ENCODE results near the gene HRH4. TPM values are rescaled to one million over a fixed set of nuclear protein-coding genes. Genes with fewer than 3 reads are reported as not detected.

The HRH4 gene
- total RNA-seq, 2 donors from 2014 or later: 2.5 TPM; not detected in 1

DNA sequence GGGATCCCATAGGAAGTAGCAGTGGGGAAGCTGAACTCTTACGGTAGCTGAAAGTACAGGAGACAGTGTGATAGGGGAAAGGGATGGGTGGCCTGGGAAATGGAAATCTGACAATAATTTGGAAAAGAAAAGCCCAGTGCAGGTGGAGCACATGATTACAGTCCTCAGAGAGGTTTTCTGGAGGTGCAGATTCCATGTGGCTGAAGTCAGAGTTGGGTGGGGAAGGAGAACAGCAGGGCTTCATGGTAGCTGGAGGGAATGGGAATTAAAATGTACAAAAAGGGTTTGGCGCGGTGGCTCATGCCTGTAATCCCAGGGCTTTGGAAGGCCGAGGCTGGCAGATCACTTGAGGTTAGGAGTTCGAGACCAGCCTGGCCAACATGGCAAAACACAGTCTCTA lies 12.2 kb downstream of the HRH4 start:
- H3K9me3 ChIP-seq: no peaks in the 10 kb centered on the region
- ATAC-seq (ENCODE audit: insufficient number of reproducible peaks, low FRiP score, low read depth): no peak
- TF ChIP-seq, protein P1, sequence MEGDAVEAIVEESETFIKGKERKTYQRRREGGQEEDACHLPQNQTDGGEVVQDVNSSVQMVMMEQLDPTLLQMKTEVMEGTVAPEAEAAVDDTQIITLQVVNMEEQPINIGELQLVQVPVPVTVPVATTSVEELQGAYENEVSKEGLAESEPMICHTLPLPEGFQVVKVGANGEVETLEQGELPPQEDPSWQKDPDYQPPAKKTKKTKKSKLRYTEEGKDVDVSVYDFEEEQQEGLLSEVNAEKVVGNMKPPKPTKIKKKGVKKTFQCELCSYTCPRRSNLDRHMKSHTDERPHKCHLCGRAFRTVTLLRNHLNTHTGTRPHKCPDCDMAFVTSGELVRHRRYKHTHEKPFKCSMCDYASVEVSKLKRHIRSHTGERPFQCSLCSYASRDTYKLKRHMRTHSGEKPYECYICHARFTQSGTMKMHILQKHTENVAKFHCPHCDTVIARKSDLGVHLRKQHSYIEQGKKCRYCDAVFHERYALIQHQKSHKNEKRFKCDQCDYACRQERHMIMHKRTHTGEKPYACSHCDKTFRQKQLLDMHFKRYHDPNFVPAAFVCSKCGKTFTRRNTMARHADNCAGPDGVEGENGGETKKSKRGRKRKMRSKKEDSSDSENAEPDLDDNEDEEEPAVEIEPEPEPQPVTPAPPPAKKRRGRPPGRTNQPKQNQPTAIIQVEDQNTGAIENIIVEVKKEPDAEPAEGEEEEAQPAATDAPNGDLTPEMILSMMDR (IDR thresholded peaks at IDR 0.05): no peak

DNA sequence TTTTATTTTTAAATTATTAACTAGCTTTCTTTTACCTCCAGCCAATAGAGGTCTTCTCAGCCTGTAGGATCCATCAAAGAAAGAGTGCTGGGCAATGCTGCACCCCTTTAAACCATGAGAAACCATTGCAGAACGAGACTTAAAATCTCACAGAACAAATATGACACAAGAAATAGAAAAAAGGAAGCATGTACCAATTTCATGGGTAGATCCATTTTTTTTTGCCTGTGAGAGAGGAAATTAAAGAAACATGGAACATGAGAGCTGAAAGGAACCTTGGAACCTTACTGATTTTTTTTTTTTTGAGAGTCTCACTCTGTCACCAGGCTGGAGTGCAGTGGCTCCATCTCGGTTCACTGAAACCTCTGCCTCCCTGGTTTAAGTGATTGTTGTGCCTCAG lies 14.0 kb downstream of the HRH4 start:
- H3K4me1 ChIP-seq (ENCODE audit: control insufficient read depth in 1 of 2, low read depth in 2 of 2): no peaks in the 10 kb centered on the region
- TF ChIP-seq, protein P1 (IDR thresholded peaks at IDR 0.05): no peak
- no peak for ATAC-seq (ENCODE audit: insufficient number of reproducible peaks, low FRiP score, low read depth)
- no peak overlapping the region for H3K27ac ChIP-seq
- H3K27me3 ChIP-seq (replicated peaks; ENCODE audit: insufficient read depth): no peaks in the 10 kb centered on the region
- no peak for DNase-seq (ENCODE audit: low spot score)
- no peaks in the 10 kb centered on the region for H3K36me3 ChIP-seq
- H3K4me3 ChIP-seq: no peak overlapping the region
- H3K9me3 ChIP-seq: no peaks in the 10 kb centered on the region

More for the DNA sequence above, 12.2 kb downstream of the HRH4 start:
- Histone ChIP-seq H3K36me3 (no peaks in the 10 kb centered on the region), H3K27ac (no peak overlapping the region), H3K4me1 (ENCODE audit: control insufficient read depth in 1 of 2, low read depth in 2 of 2) (no peaks in the 10 kb centered on the region), H3K4me3 (no peak overlapping the region), H3K27me3 (replicated peaks; ENCODE audit: insufficient read depth) (no peaks in the 10 kb centered on the region)
- DNase-seq (ENCODE audit: low spot score): no peak

DNA sequence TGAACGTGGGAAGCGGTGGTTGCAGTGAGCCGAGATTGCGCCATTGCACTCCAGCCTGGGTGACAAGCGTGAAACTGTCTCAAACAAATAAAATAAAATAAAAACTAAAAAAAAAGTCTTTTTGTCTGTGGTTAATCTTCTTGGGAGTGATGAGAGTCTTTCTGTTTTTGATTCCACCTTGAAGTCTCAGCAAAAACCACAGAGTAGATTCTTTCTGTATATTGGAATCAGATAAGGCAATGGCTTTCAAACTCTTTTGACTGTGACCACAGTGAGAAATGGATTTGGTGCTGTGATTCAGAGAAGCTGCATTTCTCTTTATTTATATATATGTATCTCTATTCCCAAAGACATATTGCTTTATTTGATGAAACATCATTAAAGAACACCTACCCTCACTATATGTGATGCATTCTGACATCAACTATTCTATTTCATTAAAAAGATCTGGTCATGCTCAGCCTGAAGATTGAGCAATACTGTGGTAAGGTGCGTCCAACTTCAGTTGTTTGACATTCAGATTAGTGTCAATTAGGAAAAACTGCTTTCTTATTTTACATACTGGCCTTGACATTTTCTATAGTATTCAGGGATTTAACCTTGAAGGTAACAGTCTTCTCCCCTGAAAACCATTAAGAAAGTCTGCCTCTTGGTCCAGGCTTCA lies 15.6 kb downstream of the HRH4 start:
- Histone ChIP-seq H3K9me3 (no peaks in the 10 kb centered on the region), H3K27ac (no peak overlapping the region), H3K27me3 (replicated peaks; ENCODE audit: insufficient read depth) (no peaks in the 10 kb centered on the region), H3K4me1 (ENCODE audit: control insufficient read depth in 1 of 2, low read depth in 2 of 2) (no peaks in the 10 kb centered on the region), H3K36me3 (no peaks in the 10 kb centered on the region), H3K4me3 (no peak overlapping the region)
- DNase-seq (ENCODE audit: low spot score): no peak
- ATAC-seq (ENCODE audit: insufficient number of reproducible peaks, low FRiP score, low read depth): no peak
- TF ChIP-seq, protein P1 (IDR thresholded peaks at IDR 0.05): no peak

DNA sequence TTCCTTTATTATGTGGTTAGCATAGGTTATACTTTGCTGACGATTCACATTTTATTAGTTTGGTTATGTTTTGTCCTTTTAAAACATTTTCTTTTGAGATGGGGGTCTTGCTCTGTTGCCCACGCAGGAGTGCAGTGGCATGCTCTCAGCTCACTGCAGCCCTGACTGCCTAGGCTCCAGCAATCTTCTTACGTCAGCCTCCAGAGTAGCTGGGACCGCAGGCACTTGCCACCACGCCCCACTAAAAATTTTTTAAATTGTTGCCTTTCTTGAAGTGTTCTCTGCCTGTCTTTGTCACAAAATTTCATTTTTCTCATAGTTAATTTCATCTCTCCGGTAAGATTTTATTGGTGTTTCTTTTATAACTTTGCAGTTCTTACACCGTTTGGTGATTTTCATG lies 18.9 kb downstream of the HRH4 start:
- no peak overlapping the region for H3K27ac ChIP-seq
- H3K36me3 ChIP-seq: no peaks in the 10 kb centered on the region
- H3K4me3 ChIP-seq: no peak overlapping the region
- ATAC-seq (ENCODE audit: insufficient number of reproducible peaks, low FRiP score, low read depth): no peak
- H3K4me1 ChIP-seq (ENCODE audit: control insufficient read depth in 1 of 2, low read depth in 2 of 2): no peaks in the 10 kb centered on the region
- TF ChIP-seq, protein P1 (IDR thresholded peaks at IDR 0.05): no peak
- DNase-seq (ENCODE audit: low spot score): no peak
- H3K27me3 ChIP-seq (replicated peaks; ENCODE audit: insufficient read depth): no peaks in the 10 kb centered on the region
- H3K9me3 ChIP-seq: no peaks in the 10 kb centered on the region

DNA sequence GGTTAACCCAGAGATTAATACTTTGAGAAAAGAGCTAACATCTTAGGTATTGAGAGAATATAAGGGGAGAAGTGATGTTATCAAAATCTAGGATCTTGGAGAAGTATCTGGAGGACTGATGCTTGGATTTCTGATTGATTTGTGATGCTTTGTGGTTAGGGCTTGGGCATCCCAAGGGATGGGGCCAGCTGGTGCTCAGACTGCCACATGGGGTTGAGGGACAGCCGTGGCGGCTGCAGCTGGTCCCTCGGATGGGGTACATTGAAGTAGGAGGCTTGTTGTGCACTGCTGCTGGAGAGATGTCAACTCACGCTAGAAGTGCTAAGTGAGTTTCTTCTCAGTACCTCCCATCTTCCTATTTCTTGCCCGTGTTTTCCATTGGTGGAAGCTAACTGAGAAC lies 22.4 kb downstream of the HRH4 start:
- Histone ChIP-seq H3K9me3 (no peaks in the 10 kb centered on the region), H3K4me1 (ENCODE audit: control insufficient read depth in 1 of 2, low read depth in 2 of 2) (no peaks in the 10 kb centered on the region), H3K27ac (no peak overlapping the region), H3K27me3 (replicated peaks; ENCODE audit: insufficient read depth) (no peaks in the 10 kb centered on the region), H3K4me3 (no peak overlapping the region), H3K36me3 (no peaks in the 10 kb centered on the region)
- DNase-seq (ENCODE audit: low spot score) (no peak), ATAC-seq (ENCODE audit: insufficient number of reproducible peaks, low FRiP score, low read depth) (no peak)
- TF ChIP-seq, protein P1 (IDR thresholded peaks at IDR 0.05): no peak
